GM12878 (cell line): Measurements from ENCODE around the gene RCVRN. TPM values are rescaled to one million over a fixed set of nuclear protein-coding genes. Genes with fewer than 3 reads are reported as not detected.

ENCODE experiments used
- ATAC-seq: fragments of 200-7000 bp; cut with Tn5 transposase; 3 replicates; pipeline ENCODE4 v1.9.1; 2020; ENCODE audit warnings: mild to moderate bottlenecking, moderate library complexity
- BruUV-seq: library from RNA; stranded (reverse); fragments of 400-500 nt; replicated peaks from 2 replicates; lab custom pipeline; 2021; lab: Mats Ljungman, UMichigan
- CTCF ChIA-PET: fragments of 300-600 bp; sonication (Branson Sonifier 250); formaldehyde crosslinking; extraction: SDS; loops from one replicate; lab custom pipeline; 2021; ENCODE audit warnings: inconsistent platforms; lab: Yijun Ruan, JAX
- POLR2A ChIA-PET: fragments of 350-600 bp; formaldehyde crosslinking; extraction: SDS; loops from one replicate; lab custom pipeline; 2021; ENCODE audit warnings: inconsistent platforms; lab: Charles Lee
- RAD21 ChIA-PET: fragments of 300-600 bp; sonication (Branson Sonifier 250); formaldehyde crosslinking; loops from one replicate; lab custom pipeline; 2023; ENCODE audit warnings: antibody characterized with exemption; ENCODE audit not compliant: unreplicated experiment; lab: Charles Lee
- SMC1A ChIA-PET: fragments of 300-600 bp; sonication (Branson Sonifier 250); formaldehyde crosslinking; loops from one replicate; lab custom pipeline; 2023; ENCODE audit not compliant: unreplicated experiment, uncharacterized antibody; lab: Charles Lee
- DNase-seq: peaks from one replicate; pipeline ENCODE4 v3.0.0-alpha.2; 2011; ENCODE audit warnings: low read depth, low spot score
- FAIRE-seq: peaks from 3 replicates; lab custom pipeline; 2011; peaks lifted over from hg19 to GRCh38; lab: Jason Lieb, UNC
- H2AFZ ChIP-seq: 2 replicates; pipeline ENCODE4 v1.6.0; 2011; ENCODE audit warnings: low read depth, low read length, control low read depth; ENCODE audit not compliant: control insufficient read depth
- H3K27ac ChIP-seq: 2 replicates; pipeline ENCODE4 v1.5.1; 2011; ENCODE audit warnings: control low read depth; ENCODE audit not compliant: control insufficient read depth, insufficient read depth
- H3K27me3 ChIP-seq, 2 experiments: replicated peaks in 1 of 2; 2 replicates each; pipeline versions ENCODE4 v1.6.0 to v1.6.1; 2011; ENCODE audit warnings: low read length in 1 of 2; ENCODE audit not compliant: control insufficient read depth in 2 of 2, insufficient read depth in 2 of 2
- H3K36me3 ChIP-seq, 2 experiments: 2 replicates each; pipeline ENCODE4 v1.5.1; 2011; ENCODE audit warnings: low read length in 1 of 2; ENCODE audit not compliant: control insufficient read depth in 2 of 2, insufficient read depth in 2 of 2
- H3K4me1 ChIP-seq: 2 replicates; pipeline ENCODE4 v1.6.1; 2011; ENCODE audit warnings: mild to moderate bottlenecking, low read length, moderate library complexity, mixed read lengths; ENCODE audit not compliant: control insufficient read depth, insufficient read depth
- H3K4me2 ChIP-seq: 2 replicates; pipeline ENCODE4 v1.6.0; 2011; ENCODE audit warnings: control low read depth; ENCODE audit not compliant: control insufficient read depth, insufficient read depth
- H3K4me3 ChIP-seq: fragments of 200-600 bp; sonication (generic); 2 replicates; pipeline ENCODE4 v1.5.1; 2016
- H3K79me2 ChIP-seq: 2 replicates; pipeline ENCODE4 v1.6.0; 2011; ENCODE audit warnings: low read length; ENCODE audit not compliant: control insufficient read depth, insufficient read depth
- H3K9ac ChIP-seq: 2 replicates; pipeline ENCODE4 v1.8.0; 2011; ENCODE audit warnings: low read length, control low read depth, mixed read lengths; ENCODE audit not compliant: control insufficient read depth, insufficient read depth
- H3K9me3 ChIP-seq: replicated peaks from 3 replicates; pipeline ENCODE4 v1.5.1; 2011; ENCODE audit warnings: mild to moderate bottlenecking, low read length; ENCODE audit not compliant: control insufficient read depth, insufficient read depth
- H4K20me1 ChIP-seq: 2 replicates; pipeline ENCODE4 v1.6.0; 2011; ENCODE audit not compliant: control insufficient read depth, insufficient read depth
- BACH1 ChIP-seq: fragments of 450-650 bp; IDR thresholded peaks from 2 replicates; pipeline ENCODE4 v1.6.1; 2017; ENCODE audit warnings: mild to moderate bottlenecking, borderline replicate concordance
- BCL11A ChIP-seq: IDR thresholded peaks from 2 replicates; pipeline ENCODE4 v1.6.1; 2011; ENCODE audit warnings: low read depth, low read length
- GABPA ChIP-seq: IDR thresholded peaks from 2 replicates; pipeline ENCODE4 v1.6.1; 2014; ENCODE audit warnings: antibody characterized with exemption, low read depth, mild to moderate bottlenecking, inconsistent platforms
- IKZF2 ChIP-seq, 2 experiments: fragments of 450-650 bp; IDR thresholded peaks; 2 replicates each; pipeline ENCODE4 v1.6.1; 2017; ENCODE audit warnings: mild to moderate bottlenecking in 2 of 2, moderate library complexity in 2 of 2
- LARP7 ChIP-seq: fragments of 450-650 bp; IDR thresholded peaks from 2 replicates; pipeline ENCODE4 v1.6.1; 2017; ENCODE audit warnings: mild to moderate bottlenecking
- MTA3 ChIP-seq: IDR thresholded peaks from 2 replicates; pipeline ENCODE4 v1.6.1; 2012; ENCODE audit warnings: low read length, inconsistent platforms, borderline replicate concordance
- NR2C2 ChIP-seq: IDR thresholded peaks from 2 replicates; pipeline ENCODE4 v1.6.1; 2011; ENCODE audit warnings: borderline replicate concordance, low read depth; ENCODE audit not compliant: control insufficient read depth, insufficient read length
- SMAD1 ChIP-seq: fragments of 450-650 bp; IDR thresholded peaks from 2 replicates; pipeline ENCODE4 v1.6.1; 2018; ENCODE audit warnings: mild to moderate bottlenecking, low read depth; ENCODE audit not compliant: partially characterized antibody
- SMARCA5 ChIP-seq: fragments of 450-650 bp; IDR thresholded peaks from 2 replicates; pipeline ENCODE4 v1.6.1; 2017; ENCODE audit warnings: mild to moderate bottlenecking
- TAF1 ChIP-seq: IDR thresholded peaks from 2 replicates; pipeline ENCODE4 v1.6.1; 2011; ENCODE audit warnings: mild to moderate bottlenecking, low read depth, low read length, borderline replicate concordance
- ZNF207 ChIP-seq: fragments of 450-650 bp; IDR thresholded peaks from 2 replicates; pipeline ENCODE4 v1.6.1; 2014; ENCODE audit warnings: antibody characterized with exemption, mild to moderate bottlenecking, borderline replicate concordance
- WGBS: methylation state at CpG from one replicate; pipeline ENCODE4 v1.1.6; 2016; ENCODE audit warnings: low lambda C conversion rate; ENCODE audit not compliant: insufficient replicate concordance, insufficient coverage; ENCODE audit errors: missing lambda C conversion rate; 5-methylcytosine and 5-hydroxymethylcytosine counted together
- in situ Hi-C: fragments of 300-500 bp; cut with MboI; formaldehyde crosslinking; loops from 9 replicates; pipeline ENCODE4 v1.14.3; 2018; ENCODE audit warnings: mixed read lengths
- intact Hi-C: fragments of 100-400 bp; cut with micrococcal nuclease; formaldehyde crosslinking; loops from one replicate; pipeline ENCODE4 v1.14.2; 2022; ENCODE audit not compliant: unreplicated experiment
- polyA plus RNA-seq, 11 experiments: library from polyadenylated mRNA; depleted of rRNA in 4 of 11; unstranded in 6 of 11; stranded (reverse) in 5 of 11; fragments of >200 nt; fragmentation: Nextera tagmentation in 4 of 11; fragmentation: Illumina TruSeq in 1 of 11; extraction: Ambion mirVana in 4 of 11; extraction: Trizol in 1 of 11; gene quantifications; 1 replicate in 1 of 11; 2 replicates in 10 of 11; pipeline versions ENCODE4 v1.2.1 to v1.2.3, GENCODE V29; 2011 to 2016; ENCODE audit warnings: inconsistent platforms in 2 of 11, missing spikeins in 2 of 11, low read depth in 1 of 11
- total RNA-seq, 4 experiments: library from RNA; depleted of rRNA in 3 of 4; stranded (reverse); fragments of >200 nt in 3 of 4; fragmentation: Illumina TruSeq in 1 of 4; extraction: Trizol in 1 of 4; gene quantifications; 2 replicates each; pipeline versions ENCODE4 v1.2.1 to v1.2.3, GENCODE V29; 2013 to 2021
- TF ChIP-seq, protein P1 (sequence below): fragments of 450-650 bp; IDR thresholded peaks from 2 replicates; pipeline ENCODE4 v1.6.1; 2017; ENCODE audit warnings: antibody characterized with exemption, mild to moderate bottlenecking, moderate library complexity
- TF ChIP-seq, protein P2 (sequence below): IDR thresholded peaks from 2 replicates; pipeline ENCODE4 v1.6.1; 2012; ENCODE audit warnings: low read depth, low read length, improper control_type of control experiment
- TF ChIP-seq, protein P3 (sequence below): fragments of 450-650 bp; IDR thresholded peaks from 2 replicates; pipeline ENCODE4 v1.6.1; 2018; ENCODE audit warnings: mild to moderate bottlenecking, low read depth, moderate library complexity; ENCODE audit not compliant: partially characterized antibody

The RCVRN gene
- total and polyA plus RNA-seq, 10 of the 15 experiments (the other 5 are each of a cell fraction or from before 2014, with no cell fraction given): 0.07 to 0.23 (median 0.14) TPM; not detected in 6

DNA sequence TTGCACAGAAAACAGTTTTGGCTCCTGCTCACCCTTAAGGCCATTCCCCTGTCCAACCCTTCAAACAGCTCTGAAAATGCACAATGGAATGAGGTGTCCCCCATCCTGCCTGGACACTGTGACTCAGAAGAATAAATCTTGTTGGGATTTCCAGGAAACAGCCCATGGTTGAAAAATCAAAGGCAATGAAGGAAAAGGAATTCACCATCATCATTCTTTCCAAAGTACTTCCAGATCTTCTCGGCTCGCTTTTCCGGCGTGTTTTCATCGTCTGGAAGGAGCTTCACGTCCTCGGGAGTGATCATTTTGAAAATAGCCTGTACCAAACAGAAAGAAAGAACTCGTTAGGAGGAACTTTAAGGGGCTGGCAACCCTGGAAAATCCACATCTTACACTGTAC is 4.3 kb downstream of the RCVRN start:
- SMC1A ChIA-PET: no interaction called here
- RAD21 ChIA-PET: no interaction called here
- POLR2A ChIA-PET: no interaction called here
- H3K79me2 ChIP-seq: no peaks in the 10 kb centered on the region
- no peaks in the 10 kb centered on the region for H3K9me3 ChIP-seq
- CTCF ChIA-PET: interaction anchor here (0.7 to 1.3 kb wide), 2 partner anchors 11 to 15 kb away, joined by 3 to 4 read pairs; no protein-coding TSS in a partner anchor
- H3K4me1 ChIP-seq: no peaks in the 10 kb centered on the region
- no peaks in the 10 kb centered on the region for H3K36me3 ChIP-seq
- DNase-seq: no peak
- H4K20me1 ChIP-seq: no peaks in the 10 kb centered on the region
- peaks cover 0 to 4% of the 10 kb centered on the region in 2 experiments; a peak in 1 of 4 replicates for H3K27me3 ChIP-seq
- no peak overlapping the region for H3K9ac ChIP-seq
- TF ChIP-seq IKZF2 (IDR thresholded peaks at IDR 0.05) (no peak), SMAD1 (no peak), TAF1 (no peak), GABPA (no peak), MTA3 (no peak), BACH1 (no peak), NR2C2 (no peak), BCL11A (no peak), SMARCA5 (no peak), ZNF207 (no peak), LARP7 (no peak)
- TF ChIP-seq, protein P1, sequence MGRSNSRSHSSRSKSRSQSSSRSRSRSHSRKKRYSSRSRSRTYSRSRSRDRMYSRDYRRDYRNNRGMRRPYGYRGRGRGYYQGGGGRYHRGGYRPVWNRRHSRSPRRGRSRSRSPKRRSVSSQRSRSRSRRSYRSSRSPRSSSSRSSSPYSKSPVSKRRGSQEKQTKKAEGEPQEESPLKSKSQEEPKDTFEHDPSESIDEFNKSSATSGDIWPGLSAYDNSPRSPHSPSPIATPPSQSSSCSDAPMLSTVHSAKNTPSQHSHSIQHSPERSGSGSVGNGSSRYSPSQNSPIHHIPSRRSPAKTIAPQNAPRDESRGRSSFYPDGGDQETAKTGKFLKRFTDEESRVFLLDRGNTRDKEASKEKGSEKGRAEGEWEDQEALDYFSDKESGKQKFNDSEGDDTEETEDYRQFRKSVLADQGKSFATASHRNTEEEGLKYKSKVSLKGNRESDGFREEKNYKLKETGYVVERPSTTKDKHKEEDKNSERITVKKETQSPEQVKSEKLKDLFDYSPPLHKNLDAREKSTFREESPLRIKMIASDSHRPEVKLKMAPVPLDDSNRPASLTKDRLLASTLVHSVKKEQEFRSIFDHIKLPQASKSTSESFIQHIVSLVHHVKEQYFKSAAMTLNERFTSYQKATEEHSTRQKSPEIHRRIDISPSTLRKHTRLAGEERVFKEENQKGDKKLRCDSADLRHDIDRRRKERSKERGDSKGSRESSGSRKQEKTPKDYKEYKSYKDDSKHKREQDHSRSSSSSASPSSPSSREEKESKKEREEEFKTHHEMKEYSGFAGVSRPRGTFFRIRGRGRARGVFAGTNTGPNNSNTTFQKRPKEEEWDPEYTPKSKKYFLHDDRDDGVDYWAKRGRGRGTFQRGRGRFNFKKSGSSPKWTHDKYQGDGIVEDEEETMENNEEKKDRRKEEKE: no peak
- TF ChIP-seq, protein P2, sequence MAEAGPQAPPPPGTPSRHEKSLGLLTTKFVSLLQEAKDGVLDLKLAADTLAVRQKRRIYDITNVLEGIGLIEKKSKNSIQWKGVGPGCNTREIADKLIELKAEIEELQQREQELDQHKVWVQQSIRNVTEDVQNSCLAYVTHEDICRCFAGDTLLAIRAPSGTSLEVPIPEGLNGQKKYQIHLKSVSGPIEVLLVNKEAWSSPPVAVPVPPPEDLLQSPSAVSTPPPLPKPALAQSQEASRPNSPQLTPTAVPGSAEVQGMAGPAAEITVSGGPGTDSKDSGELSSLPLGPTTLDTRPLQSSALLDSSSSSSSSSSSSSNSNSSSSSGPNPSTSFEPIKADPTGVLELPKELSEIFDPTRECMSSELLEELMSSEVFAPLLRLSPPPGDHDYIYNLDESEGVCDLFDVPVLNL: no peak
- TF ChIP-seq, protein P3, sequence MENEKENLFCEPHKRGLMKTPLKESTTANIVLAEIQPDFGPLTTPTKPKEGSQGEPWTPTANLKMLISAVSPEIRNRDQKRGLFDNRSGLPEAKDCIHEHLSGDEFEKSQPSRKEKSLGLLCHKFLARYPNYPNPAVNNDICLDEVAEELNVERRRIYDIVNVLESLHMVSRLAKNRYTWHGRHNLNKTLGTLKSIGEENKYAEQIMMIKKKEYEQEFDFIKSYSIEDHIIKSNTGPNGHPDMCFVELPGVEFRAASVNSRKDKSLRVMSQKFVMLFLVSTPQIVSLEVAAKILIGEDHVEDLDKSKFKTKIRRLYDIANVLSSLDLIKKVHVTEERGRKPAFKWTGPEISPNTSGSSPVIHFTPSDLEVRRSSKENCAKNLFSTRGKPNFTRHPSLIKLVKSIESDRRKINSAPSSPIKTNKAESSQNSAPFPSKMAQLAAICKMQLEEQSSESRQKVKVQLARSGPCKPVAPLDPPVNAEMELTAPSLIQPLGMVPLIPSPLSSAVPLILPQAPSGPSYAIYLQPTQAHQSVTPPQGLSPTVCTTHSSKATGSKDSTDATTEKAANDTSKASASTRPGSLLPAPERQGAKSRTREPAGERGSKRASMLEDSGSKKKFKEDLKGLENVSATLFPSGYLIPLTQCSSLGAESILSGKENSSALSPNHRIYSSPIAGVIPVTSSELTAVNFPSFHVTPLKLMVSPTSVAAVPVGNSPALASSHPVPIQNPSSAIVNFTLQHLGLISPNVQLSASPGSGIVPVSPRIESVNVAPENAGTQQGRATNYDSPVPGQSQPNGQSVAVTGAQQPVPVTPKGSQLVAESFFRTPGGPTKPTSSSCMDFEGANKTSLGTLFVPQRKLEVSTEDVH: no peak
- no peak overlapping the region for H2AFZ ChIP-seq
- H3K27ac ChIP-seq: no peak overlapping the region
- 18% methylated on average over 8 of the region's 8 CpGs for WGBS
- no peak overlapping the region for H3K4me3 ChIP-seq
- in situ Hi-C loops (no loop called here), intact Hi-C loops (no loop called here)
- BruUV-seq: no TSS peak
- H3K4me2 ChIP-seq: no peak overlapping the region
- ATAC-seq: no peak
- no peak for FAIRE-seq
